Hepatocyte (in vitro differentiated cells): ENCODE results near the gene SMAD3. TPM values are rescaled to one million over a fixed set of nuclear protein-coding genes. Genes with fewer than 3 reads are reported as not detected.
A peak's percentile ranks its signal among the peaks of the same experiment; 100 is the strongest.
"Not testable (repeated sequence)": the region's sequence is repeated elsewhere in the genome, so short reads cannot be mapped to it uniquely, and the experiment has no call there.

ENCODE experiments used
- DNase-seq: peaks from one replicate; pipeline ENCODE4 v3.0.0-alpha.2; 2016; ENCODE audit warnings: low spot score
- H2AFZ ChIP-seq: fragments of 200-600 bp; sonication (generic); 2 replicates; pipeline ENCODE4 v1.6.0; 2016; ENCODE audit warnings: antibody characterized with exemption, mild to moderate bottlenecking
- H3K27ac ChIP-seq: fragments of 200-600 bp; sonication (generic); 2 replicates; pipeline ENCODE4 v1.5.1; 2016; ENCODE audit warnings: mild to moderate bottlenecking
- H3K27me3 ChIP-seq: fragments of 200-600 bp; sonication (generic); 2 replicates; pipeline ENCODE4 v1.6.1; 2016
- H3K36me3 ChIP-seq: fragments of 200-600 bp; sonication (generic); replicated peaks from 2 replicates; pipeline ENCODE4 v1.5.1; 2016; ENCODE audit warnings: low read depth; ENCODE audit not compliant: insufficient read depth
- H3K4me1 ChIP-seq: fragments of 200-600 bp; sonication (generic); 2 replicates; pipeline ENCODE4 v1.5.1; 2016; ENCODE audit warnings: mild to moderate bottlenecking, moderate library complexity; ENCODE audit not compliant: insufficient read depth
- H3K4me2 ChIP-seq: fragments of 200-600 bp; sonication (generic); 2 replicates; pipeline ENCODE4 v1.6.0; 2016
- H3K4me3 ChIP-seq: fragments of 200-600 bp; sonication (generic); 2 replicates; pipeline ENCODE4 v1.5.1; 2016; ENCODE audit warnings: mild to moderate bottlenecking
- H3K79me2 ChIP-seq: fragments of 200-600 bp; sonication (generic); 2 replicates; pipeline ENCODE4 v1.6.0; 2017; ENCODE audit warnings: mild to moderate bottlenecking
- H3K9me2 ChIP-seq: fragments of 200-600 bp; sonication (generic); replicated peaks from 2 replicates; pipeline ENCODE4 v1.6.0; 2017; ENCODE audit warnings: mild to moderate bottlenecking; ENCODE audit not compliant: insufficient read depth
- H3K9me3 ChIP-seq: fragments of 200-600 bp; sonication (generic); 2 replicates; pipeline ENCODE4 v1.5.1; 2016; ENCODE audit warnings: low read depth, mild to moderate bottlenecking
- H4K20me1 ChIP-seq: fragments of 200-600 bp; sonication (generic); 2 replicates; pipeline ENCODE4 v1.6.0; 2016; ENCODE audit warnings: mild to moderate bottlenecking; ENCODE audit not compliant: insufficient read depth, poor library complexity, severe bottlenecking
- EZH2 ChIP-seq: fragments of 200-600 bp; sonication (generic); IDR thresholded peaks from 2 replicates; pipeline ENCODE4 v1.6.1; 2016; ENCODE audit warnings: antibody characterized with exemption, mild to moderate bottlenecking, borderline replicate concordance
- EZH2phosphoT487 ChIP-seq: fragments of 200-600 bp; sonication (generic); IDR thresholded peaks from one replicate; pipeline ENCODE4 v1.6.1; 2018; ENCODE audit warnings: antibody characterized with exemption, mild to moderate bottlenecking, low read depth, moderate library complexity; ENCODE audit not compliant: unreplicated experiment, severe bottlenecking
- WGBS: methylation state at CpG from one replicate; pipeline ENCODE4 v1.1.6; 2016; ENCODE audit warnings: low lambda C conversion rate; ENCODE audit errors: missing lambda C conversion rate; 5-methylcytosine and 5-hydroxymethylcytosine counted together
- polyA plus RNA-seq: library from polyadenylated mRNA; unstranded; fragments of >200 nt; fragmentation: Nextera tagmentation; extraction: Ambion mirVana; gene quantifications from 2 replicates; pipeline ENCODE4 v1.2.1, GENCODE V29; 2016
- total RNA-seq: library from RNA; depleted of rRNA; stranded (reverse); fragments of >200 nt; gene quantifications from 2 replicates; pipeline ENCODE4 v1.2.3, GENCODE V29; 2014
- TF ChIP-seq, protein P1 (sequence below): fragments of 200-600 bp; sonication (generic); IDR thresholded peaks from 2 replicates; pipeline ENCODE4 v1.5.1; 2016; ENCODE audit warnings: antibody characterized with exemption, mild to moderate bottlenecking; ENCODE audit not compliant: poor library complexity

SMAD3 gene
- total and polyA plus RNA-seq, 2 experiments from 2014 or later = 24.7 to 32.2 TPM

DNA sequence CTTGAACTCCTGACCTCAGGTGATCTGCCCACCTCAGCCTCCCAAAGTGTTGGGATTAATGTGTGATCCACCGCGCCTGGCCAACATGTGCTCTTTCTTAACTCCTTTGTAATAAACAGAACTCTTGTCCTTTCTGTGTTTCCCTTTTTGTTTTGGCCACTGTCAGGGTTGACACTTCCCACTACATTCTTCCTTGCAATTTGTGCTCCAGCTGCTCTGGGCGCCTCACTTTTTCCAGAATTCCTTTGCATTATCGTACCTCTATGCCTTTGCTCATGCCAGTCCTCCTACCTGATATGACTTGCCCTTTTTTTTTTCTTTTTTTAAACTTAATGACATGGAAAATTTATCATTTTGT, 38.8 kb upstream of the SMAD3 start:
- H3K36me3 ChIP-seq = no peaks in the 10 kb centered on the region
- H3K4me1 ChIP-seq = peaks cover 38% of the 10 kb centered on the region
- no peaks in the 10 kb centered on the region for H3K27me3 ChIP-seq
- TF ChIP-seq EZH2 = no peak
- TF ChIP-seq EZH2phosphoT487 = no peak
- TF ChIP-seq, protein P1, sequence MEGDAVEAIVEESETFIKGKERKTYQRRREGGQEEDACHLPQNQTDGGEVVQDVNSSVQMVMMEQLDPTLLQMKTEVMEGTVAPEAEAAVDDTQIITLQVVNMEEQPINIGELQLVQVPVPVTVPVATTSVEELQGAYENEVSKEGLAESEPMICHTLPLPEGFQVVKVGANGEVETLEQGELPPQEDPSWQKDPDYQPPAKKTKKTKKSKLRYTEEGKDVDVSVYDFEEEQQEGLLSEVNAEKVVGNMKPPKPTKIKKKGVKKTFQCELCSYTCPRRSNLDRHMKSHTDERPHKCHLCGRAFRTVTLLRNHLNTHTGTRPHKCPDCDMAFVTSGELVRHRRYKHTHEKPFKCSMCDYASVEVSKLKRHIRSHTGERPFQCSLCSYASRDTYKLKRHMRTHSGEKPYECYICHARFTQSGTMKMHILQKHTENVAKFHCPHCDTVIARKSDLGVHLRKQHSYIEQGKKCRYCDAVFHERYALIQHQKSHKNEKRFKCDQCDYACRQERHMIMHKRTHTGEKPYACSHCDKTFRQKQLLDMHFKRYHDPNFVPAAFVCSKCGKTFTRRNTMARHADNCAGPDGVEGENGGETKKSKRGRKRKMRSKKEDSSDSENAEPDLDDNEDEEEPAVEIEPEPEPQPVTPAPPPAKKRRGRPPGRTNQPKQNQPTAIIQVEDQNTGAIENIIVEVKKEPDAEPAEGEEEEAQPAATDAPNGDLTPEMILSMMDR = no peak
- WGBS = 87% methylated on average over 4 of the region's 4 CpGs
- H3K27ac ChIP-seq = peak overlapping the region; percentile 76
- H2AFZ ChIP-seq = no peak overlapping the region
- H4K20me1 ChIP-seq = no peaks in the 10 kb centered on the region
- no peaks in the 10 kb centered on the region for H3K9me2 ChIP-seq
- no peak overlapping the region for H3K4me2 ChIP-seq
- no peak overlapping the region for H3K4me3 ChIP-seq
- no peaks in the 10 kb centered on the region for H3K9me3 ChIP-seq
- no peaks in the 10 kb centered on the region for H3K79me2 ChIP-seq
- no peak for DNase-seq

DNA sequence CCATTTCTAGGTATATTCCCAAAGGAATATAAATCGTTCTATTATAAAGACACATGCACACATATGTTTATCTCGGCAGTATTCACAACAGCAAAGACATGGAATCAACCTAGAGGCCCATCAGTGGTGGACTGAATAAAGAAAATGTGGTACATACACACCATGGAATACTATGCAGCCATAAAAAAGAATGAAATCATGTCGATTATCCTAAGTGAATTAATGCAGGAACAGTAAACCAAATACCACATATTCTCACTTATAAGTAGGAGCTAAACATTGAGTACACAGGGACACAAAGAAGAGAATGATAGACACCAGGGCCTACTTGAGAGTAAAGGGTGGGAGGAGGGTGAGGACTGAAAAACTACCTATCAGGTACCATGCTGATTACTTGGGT, 37.0 kb upstream of the SMAD3 start:
- H2AFZ ChIP-seq, H3K4me3 ChIP-seq, H3K9me3 ChIP-seq, H3K36me3 ChIP-seq, H3K27me3 ChIP-seq, H3K4me2 ChIP-seq, H4K20me1 ChIP-seq, H3K9me2 ChIP-seq, DNase-seq, H3K27ac ChIP-seq, H3K79me2 ChIP-seq: not testable (repeated sequence)
- 99% methylated on average over 3 of the region's 3 CpGs for WGBS
- peaks cover 39% of the 10 kb centered on the region for H3K4me1 ChIP-seq

DNA sequence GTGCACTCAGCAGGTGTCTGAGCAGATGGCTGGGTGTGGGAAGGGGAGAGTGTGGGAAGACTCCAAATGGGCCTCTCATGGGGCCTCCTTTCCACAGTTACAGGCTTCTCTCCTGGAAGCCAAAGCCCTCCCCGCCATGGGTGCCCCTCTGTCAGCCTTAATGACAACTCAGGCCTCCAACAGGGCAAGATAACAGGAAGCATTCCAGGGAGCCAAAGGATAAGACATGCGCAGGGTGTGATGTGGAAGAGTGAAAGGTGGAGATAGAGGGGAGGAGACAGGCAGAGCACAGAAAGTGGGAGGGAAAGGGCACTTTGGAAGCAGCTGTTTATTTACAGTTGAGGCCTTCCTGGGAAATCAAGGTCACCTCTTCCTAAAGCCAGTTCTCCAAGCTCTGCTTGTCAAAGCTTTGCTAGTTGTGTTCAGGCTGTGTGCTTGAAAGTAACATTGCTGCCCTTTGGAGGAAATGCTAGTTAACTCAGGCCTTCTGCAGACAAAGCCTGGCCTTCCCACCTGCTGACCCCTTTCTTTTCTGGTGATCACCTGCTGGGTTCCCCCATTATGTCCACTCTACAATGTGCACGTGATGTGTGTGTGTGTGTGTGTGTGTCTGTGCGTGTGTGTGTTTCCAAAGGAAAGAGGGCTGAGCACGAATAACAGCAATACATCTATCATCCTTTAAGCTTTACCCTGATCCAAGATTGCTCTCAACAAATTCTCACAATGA, 35.2 kb upstream of the SMAD3 start:
- Histone ChIP-seq H3K4me1 (peaks cover 34% of the 10 kb centered on the region), H3K27me3 (no peaks in the 10 kb centered on the region), H4K20me1 (no peaks in the 10 kb centered on the region), H3K9me3 (no peaks in the 10 kb centered on the region), H3K9me2 (no peaks in the 10 kb centered on the region), H3K27ac (peak overlapping the region; percentile 26), H3K36me3 (no peaks in the 10 kb centered on the region), H3K4me2 (no peak overlapping the region), H2AFZ (no peak overlapping the region), H3K4me3 (no peak overlapping the region), H3K79me2 (no peaks in the 10 kb centered on the region)
- 57% methylated on average over 5 of the region's 5 CpGs for WGBS
- TF ChIP-seq EZH2phosphoT487 = no peak
- TF ChIP-seq, protein P1 = no peak
- no peak for TF ChIP-seq EZH2
- DNase-seq = peak; percentile 61

DNA sequence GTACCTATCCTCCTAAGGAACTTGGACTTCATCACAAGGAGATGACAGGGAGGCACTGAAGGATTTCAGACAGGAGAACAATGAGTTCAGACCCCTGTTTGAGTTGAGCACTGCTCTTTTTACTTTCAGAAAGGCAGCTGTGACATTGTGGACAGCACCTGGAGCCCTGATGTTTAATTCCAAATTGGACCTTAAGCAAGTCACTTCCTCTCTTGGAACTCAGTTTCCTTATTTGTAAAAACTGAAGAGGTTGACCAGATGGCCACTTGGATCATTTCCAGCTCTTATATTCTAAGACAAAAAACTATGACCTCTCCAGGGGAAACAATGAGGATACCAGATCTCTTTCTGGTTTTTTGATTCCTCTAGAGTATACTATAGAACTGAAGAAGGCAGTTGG, 34.1 kb upstream of the SMAD3 start:
- no peak for DNase-seq
- H3K79me2 ChIP-seq = no peaks in the 10 kb centered on the region
- TF ChIP-seq, protein P1 = no peak
- TF ChIP-seq EZH2phosphoT487 (no peak), EZH2 (no peak)

More for the DNA sequence above, 34.1 kb upstream of the SMAD3 start:
- Histone ChIP-seq H2AFZ (no peak overlapping the region), H3K9me2 (no peaks in the 10 kb centered on the region), H3K9me3 (no peaks in the 10 kb centered on the region), H3K27ac (no peak overlapping the region), H3K27me3 (no peaks in the 10 kb centered on the region), H4K20me1 (no peaks in the 10 kb centered on the region), H3K4me2 (no peak overlapping the region), H3K4me3 (no peak overlapping the region), H3K36me3 (no peaks in the 10 kb centered on the region), H3K4me1 (peaks cover 23% of the 10 kb centered on the region)
